Naive B cell (primary cell): Measurements from ENCODE around the gene NR2E1. TPM values are rescaled to one million over a fixed set of nuclear protein-coding genes. Genes with fewer than 3 reads are reported as not detected.

Source experiments
- ATAC-seq, 2 donors: fragments of 150-1000 bp; cut with Tn5 transposase; 2 replicates each; pipeline ENCODE4 v1.10.0; 2021; ENCODE audit warnings: low read depth in 2 of 2, mild to moderate bottlenecking in 2 of 2, moderate library complexity in 2 of 2
- DNase-seq: peaks from one replicate; pipeline ENCODE4 v3.0.0; 2022
- H3K27ac Mint-ChIP-seq, 6 donors: one replicate each; pipeline ENCODE4 v1.8.0; 2020 to 2022; ENCODE audit warnings: mild to moderate bottlenecking in 6 of 6, mixed read lengths in 6 of 6, moderate library complexity in 5 of 6, inconsistent platforms in 2 of 6
- H3K27me3 Mint-ChIP-seq, 3 donors: one replicate each; pipeline ENCODE4 v1.8.0; 2021 to 2022; ENCODE audit warnings: mixed read lengths in 3 of 3, mild to moderate bottlenecking in 1 of 3
- H3K36me3 Mint-ChIP-seq, 2 donors: one replicate each; pipeline ENCODE4 v1.8.0; 2020 to 2022; ENCODE audit warnings: mixed read lengths in 2 of 2, inconsistent platforms in 1 of 2, mild to moderate bottlenecking in 1 of 2
- H3K4me1 Mint-ChIP-seq, 3 donors: one replicate each; pipeline ENCODE4 v1.8.0; 2020 to 2022; ENCODE audit warnings: mixed read lengths in 3 of 3, inconsistent platforms in 1 of 3, mild to moderate bottlenecking in 1 of 3, moderate library complexity in 1 of 3
- H3K4me3 Mint-ChIP-seq, 8 donors: one replicate each; pipeline ENCODE4 v1.8.0; 2020 to 2022; ENCODE audit warnings: mild to moderate bottlenecking in 8 of 8, mixed read lengths in 8 of 8, moderate library complexity in 8 of 8, inconsistent platforms in 2 of 8
- H3K9me3 Mint-ChIP-seq, 7 donors: one replicate each; pipeline ENCODE4 v1.8.0; 2020 to 2022; ENCODE audit warnings: mixed read lengths in 7 of 7, mild to moderate bottlenecking in 5 of 7, inconsistent platforms in 2 of 7, moderate library complexity in 1 of 7
- polyA plus RNA-seq, 6 donors: library from polyadenylated mRNA; unstranded; fragments of 300-500 nt; fragmentation: Illumina TruSeq; gene quantifications; one replicate each; pipeline ENCODE4 v1.2.3, GENCODE V29; 2021; ENCODE audit warnings: low read depth in 6 of 6

NR2E1 gene
- not detected for polyA plus RNA-seq

- peak within 1 kb of the TSS; percentile 71 to 86 (median 78) for H3K4me3 Mint-ChIP-seq
- H3K9me3 Mint-ChIP-seq, result peaks cover 0 to 21% (median 10%) of the 10 kb centered on the region in 7 donors
- peaks cover 69 to 98% (median 87%) of the 10 kb centered on the region in 3 donors for H3K27me3 Mint-ChIP-seq
- ATAC-seq (no peak), DNase-seq (no peak)
- H3K36me3 Mint-ChIP-seq, result peaks cover 7 to 8% of the 10 kb centered on the region in 2 donors
- H3K4me1 Mint-ChIP-seq, result peaks cover 41 to 64% (median 61%) of the 10 kb centered on the region in 3 donors
- H3K27ac Mint-ChIP-seq, result peak within 1 kb of the TSS in 5 of 6 donors; percentile 69 to 97 (median 93)
These were observed at the start of gene NR2E1 for GRCh38 chr6:108165714-108166663. TSS of gene NR2E1 (plus strand) at chr6:108166022. CDS start at chr6:108166766, 744 bp downstream.

- Mint-ChIP-seq H3K9me3 (peaks cover 0 to 4% (median 0%) of the 10 kb centered on the region in 7 donors), H3K27me3 (peaks cover 75 to 90% (median 83%) of the 10 kb centered on the region in 3 donors), H3K4me3 (peak overlapping the region; percentile 83 to 96 (median 92)), H3K36me3 (peaks cover 4 to 17% of the 10 kb centered on the region in 2 donors), H3K4me1 (peaks cover 48 to 68% (median 54%) of the 10 kb centered on the region in 3 donors), H3K27ac (peak overlapping the region in 5 of 6 donors; percentile 5 to 88 (median 23))
- ATAC-seq (no peak), DNase-seq (no peak)
These were observed 49.0 kb upstream of the NR2E1 start for GRCh38 chr6:108116546-108117426.

DNA sequence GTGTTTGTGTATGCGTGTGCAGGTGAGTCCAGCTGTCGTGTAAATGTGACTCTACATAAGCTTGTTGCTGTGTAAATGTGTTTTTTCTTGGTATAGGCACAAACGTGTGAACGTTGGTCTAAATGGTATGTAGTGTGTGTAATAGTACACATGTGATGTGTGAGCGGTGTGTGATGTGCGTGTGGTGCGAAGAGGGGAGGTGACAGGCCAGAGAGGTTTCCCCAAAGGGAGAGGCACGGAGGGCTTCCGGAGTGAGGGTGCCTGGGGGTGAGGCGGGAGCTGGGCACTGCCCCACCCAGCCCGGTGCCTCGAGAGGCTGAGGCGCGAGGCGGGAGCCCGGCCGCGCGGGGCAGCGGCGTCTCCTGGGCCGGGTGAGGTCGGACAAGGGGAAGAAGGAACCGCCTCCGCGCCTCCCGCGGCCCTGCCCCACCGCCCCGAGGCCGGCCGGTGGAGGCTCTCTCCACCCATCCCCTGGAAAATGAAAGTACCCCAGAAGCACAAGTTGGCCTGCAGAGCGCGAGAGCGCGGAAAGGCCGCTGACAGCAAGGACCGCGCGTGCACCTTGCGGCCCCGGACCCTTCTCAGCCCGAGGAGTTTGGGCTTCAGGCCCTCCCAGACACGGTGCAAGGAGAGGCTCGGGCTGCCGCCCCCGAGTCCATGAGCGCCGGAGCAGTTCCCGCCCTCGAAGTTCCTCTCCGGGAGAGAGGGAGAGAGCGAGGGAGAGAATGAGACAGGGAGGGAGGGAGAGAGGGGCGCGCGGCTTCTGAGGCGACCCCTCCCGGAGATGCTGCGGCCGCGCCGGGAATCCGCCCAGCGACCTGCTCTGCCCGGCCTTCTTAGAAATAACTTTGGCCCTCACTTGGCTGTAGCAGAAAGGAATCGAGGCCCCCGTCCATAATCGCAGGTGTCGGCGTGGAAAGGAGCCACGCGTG is 48.1 kb upstream of the NR2E1 start:
- Mint-ChIP-seq H3K4me1 (peaks cover 48 to 68% (median 54%) of the 10 kb centered on the region in 3 donors), H3K4me3 (peak overlapping the region; percentile 83 to 96 (median 92)), H3K27ac (peak overlapping the region in 4 of 6 donors; percentile 3 to 69 (median 19)), H3K9me3 (peaks cover 0 to 4% (median 0%) of the 10 kb centered on the region in 7 donors), H3K36me3 (peaks cover 4 to 19% of the 10 kb centered on the region in 2 donors), H3K27me3 (peaks cover 75 to 89% (median 81%) of the 10 kb centered on the region in 3 donors)
- DNase-seq (peak; percentile 42), ATAC-seq (peak; percentile 49 to 55)

DNA sequence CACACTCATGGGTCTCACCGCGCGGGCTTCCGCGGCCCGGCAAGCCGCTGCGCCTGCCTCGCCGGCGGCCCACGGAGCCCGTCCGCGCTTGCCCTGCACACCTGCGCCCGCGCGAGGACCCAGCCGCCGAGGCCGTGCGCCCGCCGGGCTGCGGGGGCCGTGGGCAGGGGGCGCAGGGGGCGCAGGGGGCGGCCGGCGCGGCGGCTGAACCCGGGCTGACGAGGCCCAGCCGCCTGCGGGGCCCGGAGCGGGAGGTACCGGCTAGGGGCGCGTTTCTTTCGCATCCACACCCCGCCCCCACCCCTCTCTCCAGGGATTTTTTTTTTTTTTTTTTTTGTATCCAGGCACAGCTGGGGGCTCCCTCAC is 47.5 kb upstream of the NR2E1 start:
- peaks cover 48 to 68% (median 57%) of the 10 kb centered on the region in 3 donors for H3K4me1 Mint-ChIP-seq
- ATAC-seq, result peak; percentile 17 to 25
- H3K4me3 Mint-ChIP-seq, result peak overlapping the region; percentile 83 to 98 (median 95)
- peaks cover 0 to 4% (median 0%) of the 10 kb centered on the region in 7 donors for H3K9me3 Mint-ChIP-seq
- no peak overlapping the region for H3K27ac Mint-ChIP-seq
- DNase-seq, result no peak
- peaks cover 75 to 89% (median 81%) of the 10 kb centered on the region in 3 donors for H3K27me3 Mint-ChIP-seq
- H3K36me3 Mint-ChIP-seq, result peaks cover 4 to 19% of the 10 kb centered on the region in 2 donors

DNA sequence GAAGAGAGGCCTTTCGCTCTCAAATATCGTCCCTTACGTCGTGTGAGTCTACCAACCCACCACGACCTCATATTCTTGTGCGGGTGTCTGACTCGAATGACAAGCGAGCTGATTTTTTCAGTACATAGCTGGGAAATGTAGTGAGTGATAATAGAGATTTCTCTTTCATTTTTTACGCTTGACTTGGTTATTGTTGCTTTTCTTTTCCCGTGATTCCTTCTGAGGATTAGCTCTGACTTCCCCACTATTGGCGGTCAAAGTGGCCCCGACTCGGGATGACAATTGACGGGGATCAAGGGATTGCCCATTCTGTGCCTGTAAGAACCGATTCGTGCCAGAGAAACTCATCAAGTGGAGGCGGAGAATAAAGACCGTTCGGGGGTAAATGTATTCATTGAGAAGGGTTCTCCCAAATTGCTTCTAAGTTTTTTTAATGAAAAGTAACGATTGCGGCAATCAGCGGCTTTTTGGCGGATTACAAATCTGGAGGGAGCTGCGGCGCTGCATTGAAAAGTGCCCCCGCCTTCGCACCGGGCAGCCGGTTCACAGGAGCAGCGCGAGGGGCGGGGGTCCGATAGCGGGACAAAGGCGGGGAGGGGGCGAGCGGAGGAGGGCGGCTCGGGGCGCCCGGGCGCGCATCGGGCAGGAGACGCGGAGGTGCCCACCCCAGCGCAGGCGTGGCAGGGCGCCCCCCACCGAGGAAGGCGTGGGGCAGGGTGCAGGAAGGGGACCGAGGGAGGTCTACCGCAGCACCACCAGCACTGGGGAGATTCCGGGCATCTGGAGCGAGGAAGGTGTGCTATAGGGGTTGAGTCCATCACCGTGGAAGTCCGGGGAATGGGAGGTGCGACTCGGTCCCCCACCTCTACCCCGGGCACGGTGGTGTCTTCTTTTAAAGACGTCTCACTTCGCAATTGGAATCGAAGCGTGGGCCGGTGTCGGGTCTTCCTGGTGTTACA is 46.7 kb upstream of the NR2E1 start:
- Mint-ChIP-seq H3K27ac (peak overlapping the region in 2 of 6 donors; percentile 87 to 92), H3K4me1 (peaks cover 47 to 64% (median 56%) of the 10 kb centered on the region in 3 donors), H3K4me3 (peak overlapping the region; percentile 83 to 98 (median 95)), H3K27me3 (peaks cover 77 to 89% (median 81%) of the 10 kb centered on the region in 3 donors), H3K36me3 (peaks cover 4 to 19% of the 10 kb centered on the region in 2 donors), H3K9me3 (peaks cover 0 to 4% (median 0%) of the 10 kb centered on the region in 7 donors)
- no peak for DNase-seq
- peak; percentile 13 to 22 for ATAC-seq

GRCh38 chr6:108119769-108120141 is 46.1 kb upstream of the NR2E1 start:
- Mint-ChIP-seq H3K4me3 (peak overlapping the region in 7 of 8 donors; percentile 83 to 98 (median 96)), H3K4me1 (peaks cover 40 to 57% (median 49%) of the 10 kb centered on the region in 3 donors)

GRCh38 chr6:108120311-108120710 is 45.5 kb upstream of the NR2E1 start:
- Mint-ChIP-seq H3K4me1 (peaks cover 35 to 52% (median 44%) of the 10 kb centered on the region in 3 donors), H3K27me3 (peaks cover 77 to 89% (median 77%) of the 10 kb centered on the region in 3 donors), H3K4me3 (peak overlapping the region; percentile 5 to 98 (median 76)), H3K27ac (no peak overlapping the region), H3K36me3 (peaks cover 4 to 19% of the 10 kb centered on the region in 2 donors), H3K9me3 (peaks cover 0 to 4% (median 0%) of the 10 kb centered on the region in 7 donors)
- DNase-seq, result no peak
- ATAC-seq, result no peak

More at GRCh38 chr6:108119769-108120141, 46.1 kb upstream of the NR2E1 start:
- peaks cover 77 to 89% (median 81%) of the 10 kb centered on the region in 3 donors for H3K27me3 Mint-ChIP-seq
- no peak overlapping the region for H3K27ac Mint-ChIP-seq
- H3K9me3 Mint-ChIP-seq, result peaks cover 0 to 4% (median 0%) of the 10 kb centered on the region in 7 donors
- ATAC-seq, result no peak
- DNase-seq, result no peak
- H3K36me3 Mint-ChIP-seq, result peaks cover 4 to 19% of the 10 kb centered on the region in 2 donors

DNA sequence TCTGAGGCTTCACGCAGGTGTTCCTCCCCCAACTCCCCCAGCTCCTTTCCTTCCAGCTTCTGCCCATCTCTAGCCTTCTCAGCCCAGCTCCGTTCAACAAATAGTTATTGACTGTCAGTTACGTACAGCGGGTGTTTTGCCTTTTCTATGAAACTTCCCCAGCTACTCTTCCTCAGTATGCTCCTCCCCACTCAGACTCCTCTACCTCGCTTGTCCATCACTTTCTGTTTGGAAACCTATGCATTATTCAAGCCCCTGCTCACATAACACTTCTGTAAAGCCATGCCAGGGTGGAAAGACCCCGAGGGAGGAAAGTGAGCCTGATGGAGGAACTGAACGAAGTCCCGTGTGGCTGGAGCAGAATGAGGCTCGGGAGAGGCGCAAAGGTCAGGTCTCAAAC is 44.2 kb upstream of the NR2E1 start:
- Mint-ChIP-seq H3K4me1 (peaks cover 24 to 40% (median 33%) of the 10 kb centered on the region in 3 donors), H3K27ac (peak overlapping the region in 1 of 6 donors; percentile 26), H3K4me3 (peak overlapping the region in 2 of 8 donors; percentile 26 to 74), H3K9me3 (peaks cover 0 to 4% (median 1%) of the 10 kb centered on the region in 7 donors), H3K36me3 (peaks cover 4 to 19% of the 10 kb centered on the region in 2 donors), H3K27me3 (peaks cover 74 to 87% (median 76%) of the 10 kb centered on the region in 3 donors)
- no peak for ATAC-seq
- DNase-seq, result no peak

DNA sequence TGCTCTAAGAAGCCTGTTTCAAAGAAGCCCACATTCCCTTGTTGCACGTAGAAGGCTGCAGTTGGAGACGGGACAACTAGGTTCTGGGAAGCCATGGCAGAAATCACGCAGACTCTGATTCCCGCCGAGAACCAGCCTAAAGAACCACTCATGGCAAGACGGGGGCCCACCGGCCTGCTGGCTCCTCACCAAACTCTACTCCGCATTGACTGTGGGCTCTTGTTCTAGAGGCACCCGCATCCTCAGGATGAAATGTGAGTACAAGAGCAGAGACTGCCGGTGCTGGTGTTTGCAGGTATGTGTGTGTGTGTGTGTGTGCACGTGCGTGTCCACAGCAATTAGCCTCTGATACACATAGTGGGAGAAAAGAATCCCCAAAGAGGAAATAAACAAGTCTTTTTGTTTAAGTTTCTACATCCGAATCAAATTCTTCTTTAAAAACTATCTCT is 42.3 kb upstream of the NR2E1 start:
- ATAC-seq (no peak), DNase-seq (no peak)
- Mint-ChIP-seq H3K4me3 (peak overlapping the region in 2 of 8 donors; percentile 1 to 31), H3K9me3 (peaks cover 0 to 6% (median 0%) of the 10 kb centered on the region in 7 donors), H3K36me3 (peaks cover 0 to 11% of the 10 kb centered on the region in 2 donors), H3K4me1 (peaks cover 16 to 29% (median 26%) of the 10 kb centered on the region in 3 donors), H3K27me3 (peaks cover 79 to 95% (median 80%) of the 10 kb centered on the region in 3 donors), H3K27ac (no peak overlapping the region)

GRCh38 chr6:108123946-108124345 is 41.9 kb upstream of the NR2E1 start:
- Mint-ChIP-seq H3K27me3 (peaks cover 80 to 96% (median 80%) of the 10 kb centered on the region in 3 donors), H3K4me3 (no peak overlapping the region)

DNA sequence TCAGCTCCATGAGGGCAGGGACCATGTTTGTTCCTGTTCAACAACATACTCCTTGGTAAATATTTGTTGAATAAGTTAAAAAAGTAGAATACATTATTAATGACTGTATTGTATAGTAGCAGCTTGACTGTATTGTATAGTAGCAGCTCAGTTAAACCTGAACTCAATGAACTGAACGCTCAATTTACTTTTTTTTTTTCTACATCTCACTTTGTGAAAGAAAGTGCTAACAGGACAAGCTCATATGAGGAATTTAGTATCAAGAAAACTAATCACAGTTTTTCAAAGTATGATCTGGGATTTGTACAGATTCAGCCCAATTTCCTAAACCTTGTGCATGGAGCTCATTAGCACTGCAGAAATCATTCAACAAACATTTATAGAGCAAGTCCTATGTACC is 38.8 kb upstream of the NR2E1 start:
- Mint-ChIP-seq H3K27me3 (peaks cover 84 to 95% (median 86%) of the 10 kb centered on the region in 3 donors), H3K4me3 (no peak overlapping the region)
- DNase-seq, result no peak

More at GRCh38 chr6:108123946-108124345, 41.9 kb upstream of the NR2E1 start:
- H3K9me3 Mint-ChIP-seq, result peaks cover 0 to 5% (median 0%) of the 10 kb centered on the region in 7 donors
- no peak for DNase-seq
- peaks cover 14 to 25% (median 21%) of the 10 kb centered on the region in 3 donors for H3K4me1 Mint-ChIP-seq
- peaks cover 0 to 13% of the 10 kb centered on the region in 2 donors for H3K36me3 Mint-ChIP-seq
- no peak overlapping the region for H3K27ac Mint-ChIP-seq
- no peak for ATAC-seq

More for the DNA sequence above, 38.8 kb upstream of the NR2E1 start:
- H3K9me3 Mint-ChIP-seq, result peaks cover 0 to 6% (median 0%) of the 10 kb centered on the region in 7 donors
- ATAC-seq, result no peak
- peaks cover 0 to 7% of the 10 kb centered on the region in 2 donors for H3K36me3 Mint-ChIP-seq
- H3K4me1 Mint-ChIP-seq, result peaks cover 4 to 14% (median 6%) of the 10 kb centered on the region in 3 donors
- H3K27ac Mint-ChIP-seq, result no peak overlapping the region
